Endothelial cell of hepatic sinusoid (primary cell): ENCODE data around the gene RANBP10.
"Not testable (repeated sequence)": the region's sequence is repeated elsewhere in the genome, so short reads cannot be mapped to it uniquely, and the experiment has no call there.

Experiments
- in situ Hi-C: cut with HindIII; loops from 2 replicates; pipeline ENCODE4 v1.10.0; 2017; ENCODE audit warnings: low sequenced_read_pairs

RANBP10 gene

DNA sequence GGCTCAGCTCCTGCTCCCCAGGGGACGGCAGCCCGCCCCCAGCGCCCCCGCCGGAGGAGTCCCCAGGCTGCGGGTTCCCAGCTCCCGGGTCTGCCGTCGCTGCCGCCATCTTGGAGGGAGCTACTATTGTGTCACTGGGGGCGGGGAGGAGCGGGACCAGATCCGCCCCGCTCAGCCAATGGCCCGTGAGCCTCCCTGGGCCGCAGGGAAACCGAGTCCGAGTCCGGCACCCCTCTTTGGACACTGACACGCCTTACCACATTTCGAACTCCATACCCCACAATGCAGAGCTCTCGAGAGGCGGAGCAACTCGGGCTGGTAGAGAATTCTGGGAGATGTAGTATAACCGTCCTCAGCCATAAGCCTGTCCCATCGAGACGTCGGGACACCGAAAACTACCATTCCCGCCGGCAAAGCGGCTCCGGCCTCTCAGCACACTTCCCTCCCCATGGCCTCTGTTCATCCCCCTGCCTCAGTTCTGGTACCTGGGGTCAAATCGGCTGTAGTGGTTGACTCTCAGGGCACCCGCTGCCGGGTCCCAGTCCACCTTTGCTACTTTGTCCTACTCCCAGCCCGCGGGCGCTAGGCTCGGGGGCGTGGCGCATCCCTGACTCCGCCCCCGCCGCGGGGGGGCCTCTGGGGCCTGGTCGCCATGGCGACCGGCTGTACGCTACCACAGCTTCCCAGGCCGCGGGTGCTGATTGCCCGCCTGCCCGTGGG lies at the start of gene RANBP10, which contains the start of gene TSNAXIP1:
Gene RANBP10 (minus strand): TSS at position 133 of the 720 bp plus-strand sequence. CDS start 24 bp downstream, at position 109.
Gene TSNAXIP1 (plus strand): TSS at position 462 of the 720 bp plus-strand sequence. CDS start 261 bp downstream, outside the sequence.
- in situ Hi-C loops: no loop called here

DNA sequence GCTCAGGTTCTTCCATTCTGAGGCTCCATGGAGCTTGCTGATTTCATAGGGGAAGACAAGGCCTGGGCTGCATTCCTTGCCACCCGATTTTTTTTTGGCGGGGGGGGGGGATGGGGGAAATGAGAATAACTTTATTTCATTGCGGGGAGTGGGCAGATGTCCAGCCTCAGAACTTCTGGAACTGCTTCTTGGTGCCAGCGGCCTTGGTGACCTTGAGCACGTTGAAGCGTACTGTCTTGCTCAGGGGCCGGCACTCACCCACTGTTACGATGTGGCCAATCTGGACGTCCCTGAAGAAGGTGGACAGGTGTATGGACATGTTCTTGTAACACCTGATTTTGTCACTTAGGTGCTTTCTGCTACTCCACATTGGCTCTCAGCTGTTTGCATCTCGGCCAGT lies 49.4 kb upstream of the RANBP10 start:
- in situ Hi-C loops: no loop called here

GRCh38 chr16:67853670-67854069 lies 47.3 kb upstream of the RANBP10 start:
- in situ Hi-C loops: no loop called here

DNA sequence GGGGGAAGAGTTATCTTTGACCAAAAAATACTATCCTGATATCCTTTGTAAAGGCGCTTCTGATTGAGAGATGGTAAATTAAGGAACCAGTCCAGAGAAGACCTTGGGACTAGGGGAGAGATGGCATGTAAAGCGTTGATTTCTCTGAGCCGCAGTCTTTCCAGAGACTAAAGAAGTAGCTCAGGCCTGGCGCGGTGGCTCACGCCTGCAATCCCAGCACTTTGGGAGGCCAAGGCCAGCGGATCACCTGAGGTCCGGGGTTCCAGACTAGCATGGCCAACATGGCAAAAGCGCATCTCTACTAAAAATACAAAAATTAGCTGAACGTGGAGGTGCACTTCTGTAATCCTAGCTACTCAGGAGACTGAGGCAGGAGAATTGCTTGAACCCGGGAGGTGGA lies 41.8 kb upstream of the RANBP10 start:
- in situ Hi-C loops: no loop called here

DNA sequence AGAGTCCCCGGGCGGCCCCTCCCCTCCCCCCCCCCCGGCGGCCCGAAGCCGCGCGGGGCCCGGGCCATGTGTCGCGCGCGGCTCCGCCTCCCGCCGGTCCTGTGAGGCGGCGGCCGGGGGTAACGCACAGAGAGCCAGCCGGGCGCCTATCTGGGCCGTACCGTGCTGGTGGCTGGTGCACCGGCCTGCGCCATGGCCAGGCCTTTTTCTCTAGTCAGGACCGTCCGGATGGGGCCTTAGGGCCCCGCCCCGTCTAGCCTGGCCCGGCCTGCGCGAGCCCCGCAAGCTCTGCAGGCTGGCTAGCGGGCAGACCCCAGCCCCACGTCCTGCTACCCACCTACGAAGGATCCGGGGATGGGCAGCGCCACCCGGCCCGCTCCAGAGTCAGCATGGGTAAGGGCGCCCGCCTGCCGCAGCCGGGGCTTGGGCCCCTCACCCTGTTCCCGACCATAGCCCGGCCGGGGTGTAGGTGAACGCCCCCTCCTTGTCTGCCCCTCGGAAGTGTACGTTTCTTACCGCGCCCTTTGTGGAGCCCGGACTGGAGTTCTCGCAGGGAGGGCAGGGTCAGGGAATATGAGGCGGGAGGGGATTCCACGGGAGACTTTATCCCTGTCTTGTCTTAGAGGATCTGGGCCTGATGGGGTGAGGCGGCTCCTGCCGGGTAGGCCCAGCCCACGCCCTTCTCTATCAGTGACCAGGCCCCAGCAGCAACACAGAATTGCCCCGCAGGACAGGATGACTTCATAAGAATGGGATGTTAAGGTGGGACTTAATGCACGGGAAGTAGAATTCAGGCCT lies 40.9 kb upstream of the RANBP10 start, which contains the start of gene CENPT:
Gene CENPT (minus strand): TSS at position 630 of the 798 bp plus-strand sequence. CDS start 13,834 bp downstream, outside the sequence.
- in situ Hi-C loops: no loop called here

DNA sequence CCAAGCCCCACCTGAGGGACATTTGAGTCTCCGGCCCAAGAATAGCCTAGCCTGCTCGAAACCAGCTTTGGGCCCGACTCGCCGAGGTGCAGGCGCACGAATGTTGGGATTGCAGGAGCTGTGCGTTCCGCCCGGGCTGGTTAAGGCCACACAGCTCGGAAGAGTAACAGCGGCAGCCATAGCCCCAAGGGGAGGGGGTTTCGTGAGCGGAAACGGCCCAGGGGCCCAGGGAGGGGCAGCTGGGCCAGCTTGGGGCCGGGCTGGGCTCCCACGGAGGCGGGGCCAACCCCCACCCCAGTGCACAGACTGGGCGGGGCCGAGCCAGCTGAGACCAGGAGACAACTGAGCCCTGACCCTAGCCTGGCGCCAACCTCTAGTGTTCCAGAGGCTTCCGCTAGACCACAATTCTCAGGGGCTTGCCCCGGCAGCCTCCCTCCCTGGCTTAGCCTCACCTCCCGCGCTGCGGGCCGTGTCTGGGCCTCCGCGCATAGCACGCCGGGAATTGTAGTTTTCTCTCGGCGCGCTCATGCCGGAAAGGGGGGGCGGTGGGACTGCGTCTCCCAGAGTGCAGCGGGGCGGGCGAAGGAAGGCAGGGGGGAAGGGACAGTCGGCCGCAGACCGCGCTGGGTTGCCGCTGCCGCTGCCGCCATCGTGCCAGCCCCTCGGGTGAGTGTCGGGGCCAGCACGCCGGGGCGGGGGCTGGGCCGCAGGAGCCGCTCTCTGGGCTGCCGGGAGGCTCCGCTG lies 40.1 kb upstream of the RANBP10 start, which contains the start of gene NUTF2:
Gene NUTF2 (plus strand): TSS at position 614 of the 744 bp plus-strand sequence. CDS start 18,198 bp downstream, outside the sequence.
- in situ Hi-C loops: no loop called here

- in situ Hi-C loops: no loop called here
Measured at GRCh38 chr16:67846063-67846319, 39.6 kb upstream of the RANBP10 start.

- in situ Hi-C loops: no loop called here
Measured at GRCh38 chr16:67845291-67846062, 39.1 kb upstream of the RANBP10 start.

GRCh38 chr16:67844497-67844896 lies 38.1 kb upstream of the RANBP10 start:
- in situ Hi-C loops: no loop called here

DNA sequence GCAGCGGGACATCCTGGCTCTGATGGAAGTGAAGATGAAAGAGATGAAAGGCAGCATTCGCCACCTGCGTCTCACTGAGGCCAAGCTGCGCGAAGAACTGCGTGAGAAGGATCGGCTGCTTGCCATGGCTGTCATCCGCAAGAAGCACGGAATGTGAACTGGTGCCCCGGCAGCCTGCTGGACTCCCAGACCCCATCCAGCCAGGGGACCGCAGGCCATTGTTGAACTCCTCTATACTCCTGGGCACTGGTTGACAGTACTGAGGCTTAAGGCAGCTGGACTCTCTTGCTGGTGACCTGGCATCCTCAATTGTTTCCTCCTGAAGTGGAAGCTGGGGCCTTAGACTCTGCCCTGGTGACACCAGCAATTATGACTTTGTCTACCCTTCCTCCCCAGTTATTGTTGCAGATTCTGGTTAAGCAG lies 37.0 kb upstream of the RANBP10 start:
- in situ Hi-C loops: no loop called here

- in situ Hi-C loops: no loop called here
Measured at GRCh38 chr16:67842509-67843342, 36.4 kb upstream of the RANBP10 start.

GRCh38 chr16:67841816-67842508 lies 35.6 kb upstream of the RANBP10 start, which contains the start of gene THAP11:
TSS of gene THAP11 (plus strand) at chr16:67842320. CDS start at chr16:67842555, 235 bp downstream.
- in situ Hi-C loops: no loop called here

GRCh38 chr16:67841198-67841815 lies 34.9 kb upstream of the RANBP10 start:
- in situ Hi-C loops: no loop called here

DNA sequence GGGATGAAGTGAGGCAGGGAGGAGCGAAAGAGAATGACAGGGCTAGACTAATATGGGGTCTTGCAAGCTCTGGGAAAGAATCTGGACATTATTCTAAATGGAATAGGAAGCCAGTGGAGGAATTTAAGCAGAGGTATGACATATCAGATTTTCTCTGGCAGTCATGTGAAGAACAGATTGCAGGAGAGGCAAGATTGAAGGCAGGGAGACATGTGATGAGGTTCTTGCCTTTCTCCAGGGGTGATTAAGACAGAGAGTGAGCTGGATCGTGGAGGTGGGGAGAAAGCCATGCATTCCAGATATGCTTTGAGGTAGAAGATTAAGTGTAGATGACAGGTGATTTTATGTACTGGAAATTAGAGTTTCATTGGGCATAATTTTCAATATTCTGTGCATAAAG lies 31.5 kb upstream of the RANBP10 start:
- in situ Hi-C loops: no loop called here

GRCh38 chr16:67837190-67837589 lies 30.8 kb upstream of the RANBP10 start:
- in situ Hi-C loops: not testable (repeated sequence)

DNA sequence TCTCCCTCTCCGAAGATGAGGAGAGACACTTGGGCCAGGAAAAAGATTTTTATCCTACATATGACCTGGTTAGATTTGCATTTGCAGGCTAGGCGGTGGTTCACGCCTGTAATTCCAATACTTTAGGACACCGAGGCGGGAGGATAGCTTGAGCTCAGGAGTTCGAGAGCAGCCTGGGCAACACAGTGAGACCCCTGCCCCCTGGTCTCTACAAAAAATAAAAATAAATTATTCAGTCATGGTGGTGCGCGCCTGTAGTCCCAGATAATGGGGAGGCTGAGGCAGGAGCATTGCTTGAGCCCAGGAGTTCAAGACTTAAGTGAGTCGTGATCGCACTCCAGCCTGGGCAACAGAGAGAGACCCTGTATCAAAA lies 27.9 kb upstream of the RANBP10 start:
- in situ Hi-C loops: no loop called here

DNA sequence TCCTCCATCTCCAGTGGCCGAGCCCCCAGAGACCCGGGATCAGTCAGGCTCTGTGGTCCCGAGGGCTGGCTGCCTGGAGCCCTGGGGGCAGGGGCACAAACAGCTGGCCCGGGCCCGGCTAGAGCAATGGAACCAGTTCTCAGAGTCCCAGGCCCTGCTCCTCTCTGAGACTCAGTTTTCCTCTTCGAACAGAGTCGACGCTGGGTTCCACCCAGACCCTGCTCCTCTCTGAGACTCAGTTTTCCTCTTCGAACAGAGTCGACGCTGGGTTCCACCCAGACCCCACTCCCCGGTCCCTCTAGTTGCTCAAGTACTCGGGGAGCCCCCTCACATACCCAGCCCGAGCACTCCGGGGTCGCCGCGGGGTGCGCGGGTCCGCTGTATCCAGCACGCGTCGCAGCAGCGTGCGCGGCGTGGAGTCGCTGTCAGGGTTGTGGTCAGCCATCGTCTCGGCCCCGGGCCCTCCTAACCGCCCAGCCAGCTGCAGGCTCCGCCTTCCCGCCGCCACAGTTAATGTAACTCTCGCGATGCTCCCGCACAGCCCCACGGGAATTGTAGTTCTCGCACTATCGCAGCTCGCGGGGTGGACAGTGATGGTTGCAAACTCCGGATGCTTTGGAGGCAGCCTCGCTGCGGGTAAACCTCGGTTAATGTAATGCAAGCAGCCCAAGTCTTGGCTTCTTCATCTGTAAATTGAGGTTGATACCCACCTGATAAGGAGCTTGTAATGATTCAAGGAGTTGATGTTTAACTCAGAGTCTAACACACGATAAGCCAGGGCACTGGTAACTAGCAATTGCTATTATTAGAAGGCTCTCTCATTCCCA lies 27.3 kb upstream of the RANBP10 start:
- in situ Hi-C loops: no loop called here

DNA sequence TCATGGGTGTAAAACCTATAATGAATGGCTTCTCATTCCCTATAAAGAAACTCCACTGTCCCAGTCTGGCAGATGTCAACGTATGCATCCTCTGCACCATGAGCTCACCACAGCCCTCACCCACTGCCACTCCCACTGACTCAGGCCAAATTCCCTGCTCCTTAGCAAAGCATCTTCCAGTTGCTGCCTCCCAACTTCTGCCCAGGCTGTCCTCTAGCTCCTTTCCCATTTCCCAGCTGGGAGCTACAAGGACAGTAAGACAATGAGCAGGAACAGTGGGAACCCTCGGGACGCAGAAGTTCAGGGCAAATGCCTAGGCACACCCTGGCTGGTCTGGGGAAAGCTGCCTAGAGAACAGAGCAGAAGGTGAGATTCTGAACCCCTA lies 26.7 kb upstream of the RANBP10 start:
- in situ Hi-C loops: no loop called here
